H1 (cell line): ENCODE results near the gene AFF4. TPM values are rescaled to one million over a fixed set of nuclear protein-coding genes. Genes with fewer than 3 reads are reported as not detected.
A peak's percentile ranks its signal among the peaks of the same experiment; 100 is the strongest.

ENCODE experiments used
- CTCF ChIA-PET: fragments of 300-600 bp; sonication (Branson Sonifier 250); formaldehyde crosslinking; loops from one replicate; lab custom pipeline; 2021; ENCODE audit not compliant: partially characterized antibody; lab: Charles Lee
- POLR2A ChIA-PET: fragments of 300-600 bp; sonication (Branson Sonifier 250); formaldehyde crosslinking; loops from one replicate; lab custom pipeline; 2021; ENCODE audit warnings: inconsistent platforms; ENCODE audit not compliant: partially characterized antibody; lab: Charles Lee
- DNase-seq, 2 experiments: peaks; one replicate each; pipeline versions ENCODE4 v3.0.0 to v3.0.0-alpha.2; 2010 to 2022; ENCODE audit warnings: low spot score in 2 of 2, low read depth in 1 of 2, mixed read lengths in 1 of 2
- FAIRE-seq: peaks from 2 replicates; lab custom pipeline; 2011; peaks lifted over from hg19 to GRCh38; lab: Jason Lieb, UNC
- H2AFZ ChIP-seq: 2 replicates; pipeline ENCODE4 v1.8.1; 2012; ENCODE audit warnings: low read length, inconsistent platforms
- H2AK5ac ChIP-seq: 2 replicates; pipeline ENCODE4 v1.6.1; 2013; ENCODE audit warnings: low read depth, low read length
- H2BK120ac ChIP-seq: replicated peaks from 2 replicates; pipeline ENCODE3; 2013; ENCODE audit warnings: low read depth, low read length, inconsistent platforms
- H2BK12ac ChIP-seq: 2 replicates; pipeline ENCODE4 v1.6.1; 2013; ENCODE audit warnings: low read depth, low read length
- H2BK15ac ChIP-seq: 2 replicates; pipeline ENCODE4 v1.6.1; 2013; ENCODE audit warnings: low read length
- H2BK20ac ChIP-seq: 2 replicates; pipeline ENCODE4 v1.6.1; 2013; ENCODE audit warnings: low read length
- H2BK5ac ChIP-seq: 2 replicates; pipeline ENCODE4 v1.6.1; 2013; ENCODE audit warnings: low read depth, low read length
- H3K14ac ChIP-seq: 2 replicates; pipeline ENCODE4 v1.6.1; 2013; ENCODE audit warnings: inconsistent platforms; ENCODE audit not compliant: insufficient read length
- H3K18ac ChIP-seq: 2 replicates; pipeline ENCODE4 v1.6.1; 2013; ENCODE audit warnings: low read length; ENCODE audit errors: extremely low read depth
- H3K23ac ChIP-seq: 2 replicates; pipeline ENCODE4 v1.6.1; 2013; ENCODE audit warnings: inconsistent platforms; ENCODE audit not compliant: insufficient read length
- H3K23me2 ChIP-seq: 2 replicates; pipeline ENCODE4 v1.6.1; 2013; ENCODE audit warnings: low read depth, low read length
- H3K27ac ChIP-seq: 2 replicates; pipeline ENCODE4 v1.6.1; 2011; ENCODE audit warnings: low read depth, low read length, inconsistent platforms
- H3K27me3 ChIP-seq, 4 experiments: replicated peaks in 1 of 4; 1 replicate in 1 of 4; 2 replicates in 3 of 4; pipeline versions ENCODE4 v1.6.1 to v1.8.1; 2011 to 2013; ENCODE audit warnings: low read length in 3 of 4, mild to moderate bottlenecking in 3 of 4, inconsistent platforms in 2 of 4, mixed read lengths in 2 of 4, moderate library complexity in 1 of 4; ENCODE audit not compliant: control insufficient read depth in 3 of 4, insufficient read depth in 3 of 4; ENCODE audit errors: extremely low read depth in 1 of 4
- H3K36me3 ChIP-seq, 4 experiments: 2 replicates each; pipeline versions ENCODE4 v1.6.1 to v1.8.1; 2011 to 2013; ENCODE audit warnings: mild to moderate bottlenecking in 4 of 4, low read length in 3 of 4, moderate library complexity in 2 of 4, control low read depth in 1 of 4, inconsistent platforms in 1 of 4; ENCODE audit not compliant: insufficient read depth in 4 of 4, control insufficient read depth in 2 of 4
- H3K4ac ChIP-seq: replicated peaks from 2 replicates; pipeline ENCODE3; 2013; ENCODE audit warnings: low read length, low read depth, mixed read lengths, inconsistent platforms; ENCODE audit not compliant: insufficient read length
- H3K4me1 ChIP-seq, 4 experiments: replicated peaks in 1 of 4; 1 replicate in 1 of 4; 2 replicates in 3 of 4; pipeline versions ENCODE4 v1.6.1 to v1.8.1; 2011 to 2013; ENCODE audit warnings: low read length in 3 of 4, inconsistent platforms in 2 of 4, mixed read lengths in 1 of 4; ENCODE audit not compliant: insufficient read depth in 4 of 4, control insufficient read depth in 3 of 4
- H3K4me2 ChIP-seq, 2 experiments: 2 replicates each; pipeline versions ENCODE4 v1.6.1 to v1.8.1; 2011 to 2013; ENCODE audit warnings: low read depth in 2 of 2, low read length in 2 of 2, control low read depth in 1 of 2, inconsistent platforms in 1 of 2, mild to moderate bottlenecking in 1 of 2; ENCODE audit not compliant: insufficient read depth in 1 of 2
- H3K4me3 ChIP-seq, 4 experiments: fragments of 200-600, 300-600 bp in 1 of 4; sonication (generic), shearing (Covaris generic), sonication (Bioruptor Twin) in 1 of 4; 2 replicates each; pipeline versions ENCODE4 v1.5.1 to v1.8.1; 2011 to 2016; ENCODE audit warnings: low read length in 4 of 4, low read depth in 3 of 4, control low read depth in 2 of 4, inconsistent platforms in 2 of 4, mild to moderate bottlenecking in 2 of 4, mixed read lengths in 1 of 4, moderate library complexity in 1 of 4; ENCODE audit not compliant: insufficient read depth in 2 of 4; ENCODE audit errors: extremely low read depth in 1 of 4
- H3K56ac ChIP-seq: replicated peaks from 2 replicates; pipeline ENCODE3; 2013; ENCODE audit warnings: low read depth, mild to moderate bottlenecking, mixed read lengths, low read length, inconsistent platforms; ENCODE audit not compliant: insufficient read length
- H3K79me1 ChIP-seq: 2 replicates; pipeline ENCODE4 v1.6.1; 2013; ENCODE audit warnings: low read depth, low read length, control low read depth
- H3K79me2 ChIP-seq, 2 experiments: 2 replicates each; pipeline versions ENCODE4 v1.6.1 to v1.8.1; 2012 to 2013; ENCODE audit warnings: low read length in 2 of 2, mild to moderate bottlenecking in 2 of 2, inconsistent platforms in 1 of 2; ENCODE audit not compliant: insufficient read depth in 2 of 2, control insufficient read depth in 1 of 2
- H3K9ac ChIP-seq, 4 experiments: replicated peaks in 1 of 4; 1 replicate in 1 of 4; 2 replicates in 3 of 4; pipeline versions ENCODE4 v1.6.1 to v1.8.1; 2011 to 2013; ENCODE audit warnings: low read depth in 3 of 4, low read length in 3 of 4, control low read depth in 2 of 4, mild to moderate bottlenecking in 2 of 4, moderate library complexity in 2 of 4, inconsistent platforms in 1 of 4; ENCODE audit errors: extremely low read depth in 1 of 4
- H3K9me3 ChIP-seq, 2 experiments: 2 replicates each; pipeline versions ENCODE4 v1.6.1 to v1.8.1; 2012 to 2013; ENCODE audit warnings: mild to moderate bottlenecking in 2 of 2, moderate library complexity in 2 of 2, control low read depth in 1 of 2, inconsistent platforms in 1 of 2, low read depth in 1 of 2, low read length in 1 of 2, mixed read lengths in 1 of 2; ENCODE audit not compliant: insufficient read depth in 2 of 2
- H4K20me1 ChIP-seq, 2 experiments: replicated peaks in 1 of 2; 2 replicates each; pipeline versions ENCODE3 to v1.8.1; 2011 to 2013; ENCODE audit warnings: inconsistent platforms in 2 of 2, low read length in 2 of 2, mild to moderate bottlenecking in 1 of 2; ENCODE audit not compliant: insufficient read depth in 2 of 2, control insufficient read depth in 1 of 2
- H4K5ac ChIP-seq: 2 replicates; pipeline ENCODE4 v1.6.1; 2013; ENCODE audit warnings: low read length, low read depth, mixed read lengths, inconsistent platforms; ENCODE audit not compliant: insufficient read length
- H4K8ac ChIP-seq: 2 replicates; pipeline ENCODE4 v1.8.0; 2013; ENCODE audit warnings: mild to moderate bottlenecking, moderate library complexity, low read length, inconsistent platforms; ENCODE audit not compliant: insufficient read depth; ENCODE audit errors: extremely low read depth
- H4K91ac ChIP-seq: replicated peaks from 2 replicates; pipeline ENCODE3; 2013; ENCODE audit warnings: low read length, mixed read lengths, inconsistent platforms; ENCODE audit not compliant: insufficient read length
- EZH2 ChIP-seq: fragments of 200-600 bp; sonication (generic); IDR thresholded peaks from 2 replicates; pipeline ENCODE4 v1.7.1; 2012; ENCODE audit warnings: low read depth, mild to moderate bottlenecking, moderate library complexity, low read length, inconsistent platforms; ENCODE audit not compliant: severe bottlenecking
- KDM1A ChIP-seq: fragments of 200-600, 300-600 bp; sonication (generic); IDR thresholded peaks from 2 replicates; pipeline ENCODE4 v1.7.1; 2016; ENCODE audit warnings: mild to moderate bottlenecking, low read length, borderline replicate concordance
- KDM4A ChIP-seq: IDR thresholded peaks from one replicate; pipeline ENCODE4 v1.7.1; 2012; ENCODE audit warnings: low read depth, mild to moderate bottlenecking, moderate library complexity, low read length, inconsistent platforms; ENCODE audit not compliant: severe bottlenecking
- NRF1 ChIP-seq: IDR thresholded peaks from 2 replicates; pipeline ENCODE4 v1.6.1; 2011; ENCODE audit warnings: mild to moderate bottlenecking, low read depth, low read length, improper control_type of control experiment
- RNF2 ChIP-seq: fragments of 200-900, 300-1000 bp; sonication (generic); IDR thresholded peaks from 2 replicates; pipeline ENCODE4 v1.7.1; 2016; ENCODE audit warnings: borderline replicate concordance, low read depth, mild to moderate bottlenecking, antibody characterized with exemption, low read length; ENCODE audit not compliant: poor library complexity, severe bottlenecking; ENCODE audit errors: missing control alignments
- WGBS, 2 experiments: shearing (Covaris generic) in 1 of 2; methylation state at CpG; one replicate each; pipeline versions ENCODE4 v1.1.6 to v1.1.7; 2013 to 2015; ENCODE audit warnings: low lambda C conversion rate in 2 of 2, mixed read lengths in 2 of 2, inconsistent platforms in 1 of 2, low coverage in 1 of 2, missing lambda C conversion rate in 1 of 2; ENCODE audit not compliant: insufficient replicate concordance in 2 of 2, insufficient coverage in 1 of 2, insufficient read length in 1 of 2; ENCODE audit errors: extremely low coverage in 1 of 2, missing lambda C conversion rate in 1 of 2; 5-methylcytosine and 5-hydroxymethylcytosine counted together
- polyA plus RNA-seq, 7 experiments: library from polyadenylated mRNA; depleted of rRNA in 3 of 7; stranded (reverse) in 5 of 7; unstranded in 2 of 7; fragments of >200 nt in 5 of 7; fragments of 200-250 nt in 2 of 7; gene quantifications; 1 replicate in 5 of 7; 2 replicates in 1 of 7; 4 replicates in 1 of 7; pipeline versions ENCODE4 v1.2.1 to v1.2.3, GENCODE V29; 2011 to 2013; ENCODE audit warnings: missing spikeins in 2 of 7, mixed read lengths in 2 of 7
- total RNA-seq: library from RNA; stranded (reverse); fragmentation: NEBNext Ultra II Directional; extraction: Animal tissue kit (Norgen Biotek cat#: 25700); gene quantifications from 2 replicates; pipeline ENCODE4 v1.2.1, GENCODE V29; 2021

AFF4 gene
- total and polyA plus RNA-seq, 2 of the 8 experiments (the other 6 are each of a cell fraction or from before 2014, with no cell fraction given) = 12.0 to 61.4 TPM

DNA sequence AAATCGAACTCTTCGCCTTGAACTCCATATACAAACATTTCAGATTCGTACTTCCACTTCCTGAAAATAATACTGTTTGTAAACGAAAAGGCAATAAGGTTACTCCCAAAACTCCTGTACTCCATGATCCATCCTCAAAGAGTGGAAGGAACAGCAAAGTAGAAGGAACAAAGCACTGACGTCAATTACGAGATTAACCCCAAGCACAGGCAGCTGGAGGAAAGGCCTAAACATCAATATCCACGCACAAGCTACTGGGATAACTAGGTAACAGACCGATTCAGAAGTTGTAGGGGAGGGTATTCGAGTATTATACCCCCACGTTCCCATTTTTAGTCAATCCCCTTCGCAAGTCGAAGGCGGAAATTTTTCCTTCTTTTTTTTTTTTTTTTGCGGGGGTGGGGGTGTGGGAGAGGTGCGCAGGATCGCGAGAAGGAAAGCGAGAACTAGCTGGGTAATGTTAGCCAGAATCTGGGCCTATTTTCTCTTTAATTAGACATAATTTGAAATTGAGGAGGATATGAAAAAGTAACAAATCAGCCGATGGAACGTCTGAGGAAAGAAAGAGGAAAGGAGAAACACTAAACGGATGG, 909 bp downstream of the AFF4 start:
- Histone ChIP-seq H4K20me1 (peaks cover 0 to 4% of the 10 kb centered on the region in 2 experiments), H2BK5ac (peak overlapping the region; percentile 57; the same call in 1 of the 2 replicates), H4K8ac (no peak overlapping the region), H3K79me1 (no peaks in the 10 kb centered on the region), H2BK12ac (peak overlapping the region; percentile 31; the same call in 1 of the 2 replicates), H3K4me1 (no peaks in the 10 kb centered on the region), H3K23me2 (peaks cover 10% of the 10 kb centered on the region), H3K4me2 (peak overlapping the region; percentile 76 to 83), H2AFZ (0 out of 2 replicates have a peak overlapping the region, but pooled peaks have one; percentile 34), H3K4me3 (peak overlapping the region; percentile 77 to 95 (median 86)), H3K56ac (peak overlapping the region; percentile 79), H2BK15ac (no peak overlapping the region), H3K9ac (peak overlapping the region; percentile 84 to 98 (median 95)), H2BK20ac (no peak overlapping the region), H4K91ac (peak overlapping the region; percentile 44), H3K4ac (peak overlapping the region; percentile 85), H3K27ac (peak overlapping the region; percentile 89), H2AK5ac (no peak overlapping the region), H4K5ac (peak overlapping the region; percentile 99), H3K18ac (peak overlapping the region; percentile 91), H3K23ac (no peak overlapping the region), H3K27me3 (no peaks in the 10 kb centered on the region), H3K79me2 (peaks cover 30 to 54% of the 10 kb centered on the region in 2 experiments), H2BK120ac (peak overlapping the region; percentile 39), H3K36me3 (no peaks in the 10 kb centered on the region), H3K9me3 (no peaks in the 10 kb centered on the region), H3K14ac (peak overlapping the region; percentile 40)
- FAIRE-seq (peak; percentile 58), DNase-seq (no peak)
- ChIA-PET POLR2A (interaction anchor here (0.8 to 7.3 kb wide), 15 partner anchors 8 to 139 kb away, joined by 3 to 104 read pairs (median 4); partner anchors contain the start of genes GDF9, HSPA4, UQCRQ and ZCCHC10), CTCF (interaction anchor here (1.7 kb wide), 1 partner anchor 55 kb away, joined by 3 read pairs; no protein-coding TSS in a partner anchor)
- 3% methylated on average over 21 of the region's 21 CpGs; no CpG with 5 or more reads in 1 of the 2 experiments for WGBS, 2 experiments
- TF ChIP-seq NRF1 (no peak), EZH2 (no peak), RNF2 (no peak), KDM1A (no peak), KDM4A (peak; percentile 9)
